Mucosa of descending colon (tissue), 3 donors: ENCODE results near the gene ANKS6. TPM values are rescaled to one million over a fixed set of nuclear protein-coding genes. Genes with fewer than 3 reads are reported as not detected.

Experiments
- ATAC-seq: fragments of 200-7000 bp; cut with Tn5 transposase; one replicate; pipeline ENCODE4 v1.9.1; 2020; ENCODE audit warnings: mild to moderate bottlenecking, moderate library complexity
- DNase-seq, 3 donors: peaks; one replicate each; pipeline ENCODE4 v3.0.0-alpha.2; 2020
- H3K36me3 ChIP-seq: fragments of 200-600 bp; one replicate; pipeline ENCODE4 v1.8.0; 2021; ENCODE audit warnings: low read depth, mild to moderate bottlenecking
- H3K4me1 ChIP-seq: fragments of 200-600 bp; one replicate; pipeline ENCODE4 v1.8.0; 2021; ENCODE audit warnings: low read depth, mild to moderate bottlenecking
- H3K4me3 ChIP-seq: fragments of 200-600 bp; one replicate; pipeline ENCODE4 v1.8.0; 2021; ENCODE audit warnings: mild to moderate bottlenecking
- H3K9me3 ChIP-seq: fragments of 200-600 bp; one replicate; pipeline ENCODE4 v1.8.0; 2021; ENCODE audit warnings: mild to moderate bottlenecking
- CTCF ChIP-seq: fragments of 200-600 bp; IDR thresholded peaks from one replicate; pipeline ENCODE4 v1.8.0; 2022; ENCODE audit warnings: antibody characterized with exemption, mild to moderate bottlenecking
- intact Hi-C, 2 donors: fragments of 100-400 bp; cut with DNase I in 1 of 2; cut with micrococcal nuclease in 1 of 2; formaldehyde crosslinking; loops; one replicate each; pipeline versions ENCODE4 v1.11.0 to v1.11.1; 2022; cut with DNase I, micrococcal nuclease
- total RNA-seq, 3 donors: library from RNA; stranded (reverse); fragmentation: NEBNext Ultra II Directional in 2 of 3; extraction: Animal tissue kit (Norgen Biotek cat#: 25700) in 2 of 3; gene quantifications; one replicate each; pipeline versions ENCODE4 v1.2.1 to v1.2.4, GENCODE V29; 2021 to 2023
- donor health status: DM: no; HTN: no; CAD: no; lungs with moderate emphysema.
- donor health status: DM: no; HTN: no; CAD: no.
- donor health status: DM: no; HTN: yes; CAD: no.

Gene ANKS6
- total RNA-seq, 3 donors from 2014 or later: 16.6 to 23.4 (median 22.4) TPM

DNA sequence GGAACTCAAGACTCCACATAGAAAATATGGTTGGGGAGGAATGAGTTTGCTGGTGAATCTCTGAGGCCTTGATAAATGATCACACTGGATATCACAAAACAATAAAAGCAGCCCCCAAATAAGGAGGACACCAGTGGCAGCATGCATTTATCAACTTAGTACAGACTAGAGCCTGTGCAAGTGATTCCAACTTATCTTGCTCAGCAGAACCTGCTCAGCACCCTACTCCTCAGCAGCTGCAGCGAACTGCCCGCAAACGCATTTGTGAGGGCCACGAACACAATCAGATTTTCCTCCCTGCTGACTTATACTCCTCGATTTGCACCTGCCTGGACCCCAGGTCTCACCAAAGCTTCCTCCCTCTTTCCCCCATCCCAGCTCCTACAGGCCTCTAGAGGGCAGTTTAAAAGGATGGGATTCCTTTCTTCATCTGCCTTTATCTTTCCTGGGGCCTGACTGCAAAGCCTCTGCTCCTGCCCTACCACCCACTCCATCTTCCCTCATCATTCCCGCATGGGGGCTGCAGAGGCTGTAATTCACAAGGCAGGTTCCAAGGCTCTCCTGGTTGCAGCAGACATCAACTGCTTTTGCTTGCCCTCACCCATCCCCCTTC, 41.2 kb downstream of the ANKS6 start:
- Histone ChIP-seq H3K36me3 (no peaks in the 10 kb centered on the region), H3K9me3 (peaks cover 7% of the 10 kb centered on the region), H3K4me1 (no peaks in the 10 kb centered on the region), H3K4me3 (no peak overlapping the region)
- no peak for TF ChIP-seq CTCF
- intact Hi-C loops: no loop called here
- DNase-seq (no peak), ATAC-seq (no peak)

DNA sequence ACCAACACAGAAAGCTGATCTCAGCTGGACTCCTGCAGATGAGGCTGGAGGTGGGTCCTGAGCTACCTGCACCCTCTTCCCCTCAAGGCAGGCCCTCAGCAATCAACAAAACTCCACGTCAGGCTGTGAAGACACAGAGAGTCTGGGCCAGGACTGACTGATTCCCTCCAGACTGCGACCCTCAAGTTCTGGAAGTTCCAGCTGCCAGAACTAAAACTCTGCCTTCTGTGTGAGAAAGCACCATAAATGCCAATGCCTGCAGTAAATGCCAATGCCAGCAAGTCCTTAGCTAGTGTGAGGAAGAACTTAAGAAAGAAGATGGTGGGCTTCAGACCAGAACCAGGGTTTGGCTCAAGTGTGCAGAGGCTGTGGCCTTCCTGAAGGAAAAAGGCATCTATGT, 45.1 kb downstream of the ANKS6 start:
- H3K9me3 ChIP-seq: no peaks in the 10 kb centered on the region
- no peak for TF ChIP-seq CTCF
- H3K4me3 ChIP-seq: no peak overlapping the region
- H3K4me1 ChIP-seq: no peaks in the 10 kb centered on the region
- ATAC-seq (no peak), DNase-seq (no peak)
- H3K36me3 ChIP-seq: no peaks in the 10 kb centered on the region
- intact Hi-C loops: no loop called here

DNA sequence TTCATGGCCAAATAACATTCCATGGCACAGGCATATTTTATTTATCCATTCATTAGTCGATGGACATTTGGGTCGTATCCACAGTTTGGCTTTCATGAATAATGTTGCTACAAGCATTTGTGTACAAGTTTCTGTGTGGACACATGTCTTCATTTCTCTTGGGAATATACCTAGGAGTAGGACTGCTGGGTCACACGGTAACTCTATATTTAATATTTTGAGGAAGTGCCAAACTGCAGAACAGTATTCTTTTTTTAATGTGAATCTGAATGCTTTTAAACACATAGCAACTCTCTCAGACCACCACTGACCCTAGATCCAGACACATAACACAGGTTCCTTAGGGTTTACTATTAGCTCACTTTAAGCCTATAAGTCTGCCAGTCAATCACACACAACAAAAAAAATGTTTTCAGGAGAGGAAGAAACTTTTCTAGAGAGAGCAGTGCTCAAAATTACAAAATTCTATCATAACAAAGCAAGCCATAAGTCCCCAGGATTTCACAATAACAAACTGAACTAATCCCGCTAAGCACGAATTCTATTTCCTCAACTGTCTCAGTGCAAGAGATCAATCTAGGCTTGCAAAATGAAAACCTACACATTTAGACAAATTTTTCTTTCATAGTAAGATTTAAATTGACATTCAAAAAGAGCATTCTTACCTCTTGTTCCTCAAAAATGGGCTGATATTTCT, 45.8 kb downstream of the ANKS6 start:
- no peak for TF ChIP-seq CTCF
- intact Hi-C loops: no loop called here
- H3K4me3 ChIP-seq: no peak overlapping the region
- no peak for DNase-seq
- H3K36me3 ChIP-seq: no peaks in the 10 kb centered on the region
- H3K4me1 ChIP-seq: no peaks in the 10 kb centered on the region
- H3K9me3 ChIP-seq: no peaks in the 10 kb centered on the region
- ATAC-seq: no peak

DNA sequence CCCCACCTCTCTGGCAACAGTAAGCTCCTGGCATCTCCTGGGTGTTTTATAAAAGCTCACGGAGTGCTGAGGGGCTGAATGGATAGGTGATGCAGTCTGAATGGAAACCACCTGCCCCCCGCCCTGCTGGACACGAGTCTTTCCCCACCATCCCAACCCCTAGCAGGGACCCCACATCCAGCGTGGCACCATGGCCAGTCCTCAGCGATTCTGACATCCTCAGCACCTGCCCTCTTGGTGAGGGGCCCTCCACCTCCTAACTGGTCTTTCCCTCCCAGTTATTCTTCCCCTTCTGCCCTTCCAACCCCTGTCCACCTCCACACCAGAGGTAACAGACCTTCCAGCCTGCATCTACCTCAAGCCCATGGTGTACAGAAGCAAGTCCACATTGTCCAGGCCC, 48.9 kb downstream of the ANKS6 start:
- H3K4me3 ChIP-seq: no peak overlapping the region
- no peaks in the 10 kb centered on the region for H3K4me1 ChIP-seq
- intact Hi-C loops: no loop called here
- H3K36me3 ChIP-seq: no peaks in the 10 kb centered on the region
- H3K9me3 ChIP-seq: no peaks in the 10 kb centered on the region
- ATAC-seq: no peak
- DNase-seq: no peak
- TF ChIP-seq CTCF: no peak

DNA sequence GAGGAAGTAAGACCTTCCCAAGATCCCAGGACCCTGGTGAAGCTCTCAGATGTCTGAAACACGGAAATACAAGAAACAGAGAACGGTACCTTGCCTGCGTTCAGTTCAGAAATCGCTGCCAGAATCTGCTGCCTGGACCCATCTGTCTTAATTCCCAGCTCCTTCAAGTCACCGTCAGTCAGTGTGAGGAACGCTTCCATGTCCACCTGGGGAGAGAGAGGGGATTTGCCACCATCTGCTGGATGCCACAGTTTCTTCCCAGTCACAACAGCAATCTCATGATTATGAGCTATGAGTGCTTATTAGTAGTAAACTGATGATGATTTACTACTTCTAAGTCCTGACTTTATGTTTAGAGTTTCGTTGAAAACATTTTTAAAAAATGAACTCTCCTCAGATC, 50.9 kb downstream of the ANKS6 start:
- intact Hi-C loops: no loop called here
- no peak for DNase-seq
- Histone ChIP-seq H3K4me1 (no peaks in the 10 kb centered on the region), H3K36me3 (no peaks in the 10 kb centered on the region), H3K4me3 (no peak overlapping the region), H3K9me3 (no peaks in the 10 kb centered on the region)
- TF ChIP-seq CTCF: no peak
- no peak for ATAC-seq
